ENCODE results near the gene ZMPSTE24.
"Not testable (repeated sequence)": the region's sequence is repeated elsewhere in the genome, so short reads cannot be mapped to it uniquely, and the experiment has no call there.

The ZMPSTE24 gene

GRCh38 chr1:40317394-40318074, 59.5 kb downstream of the ZMPSTE24 start:
- DNase-seq (ENCODE audit: low read depth in 3 of 3) = no peak

DNA sequence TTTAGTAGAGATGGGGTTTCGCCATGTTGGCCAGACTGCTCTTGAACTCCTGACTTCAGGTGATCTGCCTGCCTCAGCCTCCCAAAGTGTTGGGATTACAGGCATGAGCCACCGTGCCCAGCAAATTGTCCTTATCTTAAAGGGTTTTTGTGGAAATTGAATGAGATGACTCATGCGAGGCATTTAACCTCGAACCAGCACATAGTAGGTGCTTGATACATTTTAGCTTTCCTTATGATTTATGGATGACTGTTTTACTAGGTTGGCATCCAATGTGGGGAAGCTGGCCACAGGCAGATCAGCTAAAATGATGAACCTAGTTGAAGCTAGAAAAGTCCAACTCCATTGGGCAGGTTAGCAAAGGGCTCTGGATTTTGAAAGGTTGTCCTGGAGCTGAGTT, 60.4 kb downstream of the ZMPSTE24 start:
- no peak for DNase-seq (ENCODE audit: low read depth in 3 of 3)

- DNase-seq (ENCODE audit: low read depth in 3 of 3) = no peak
These were observed 61.1 kb downstream of the ZMPSTE24 start for GRCh38 chr1:40318970-40319621.

DNA sequence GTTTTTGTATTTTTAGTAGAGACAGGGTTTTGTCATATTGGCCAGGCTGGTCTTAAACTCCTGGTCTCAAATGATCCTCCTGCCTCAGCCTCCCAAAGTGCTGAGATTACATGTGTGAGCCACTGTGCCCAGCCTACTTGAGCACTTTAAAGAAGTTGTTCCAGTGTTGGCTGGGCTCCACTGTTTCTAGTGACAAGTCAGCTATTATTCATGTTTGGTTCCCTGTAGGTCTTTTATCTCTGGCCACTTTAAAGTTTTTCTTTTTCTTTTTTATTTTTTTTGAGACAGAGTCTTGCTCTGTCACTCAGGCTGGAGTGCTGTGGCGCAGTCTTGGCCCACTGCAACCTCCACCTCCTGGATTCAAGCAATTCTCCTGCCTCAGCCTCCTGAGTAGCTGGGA, 73.4 kb downstream of the ZMPSTE24 start:
- DNase-seq (ENCODE audit: low read depth in 3 of 3) = not testable (repeated sequence)

DNA sequence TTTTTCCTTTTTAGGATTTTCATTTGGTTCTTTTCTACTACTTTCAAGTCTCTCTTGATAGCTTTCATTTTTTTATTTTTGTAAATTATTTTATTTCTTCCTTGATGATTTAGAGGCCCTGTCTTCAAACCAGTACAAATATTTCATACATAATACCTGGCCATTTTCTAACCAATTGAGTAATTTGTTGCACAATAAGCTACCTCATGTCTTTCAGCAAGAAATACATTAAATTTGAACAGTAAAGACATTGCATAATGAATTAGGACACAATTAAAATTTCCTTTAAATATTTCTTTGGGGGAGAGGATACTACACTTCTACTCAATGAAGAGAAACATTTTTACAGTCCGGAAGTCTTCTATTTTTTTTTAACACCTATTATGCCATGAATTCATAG, 74.7 kb downstream of the ZMPSTE24 start:
- no peak for DNase-seq (ENCODE audit: low read depth in 3 of 3)

DNA sequence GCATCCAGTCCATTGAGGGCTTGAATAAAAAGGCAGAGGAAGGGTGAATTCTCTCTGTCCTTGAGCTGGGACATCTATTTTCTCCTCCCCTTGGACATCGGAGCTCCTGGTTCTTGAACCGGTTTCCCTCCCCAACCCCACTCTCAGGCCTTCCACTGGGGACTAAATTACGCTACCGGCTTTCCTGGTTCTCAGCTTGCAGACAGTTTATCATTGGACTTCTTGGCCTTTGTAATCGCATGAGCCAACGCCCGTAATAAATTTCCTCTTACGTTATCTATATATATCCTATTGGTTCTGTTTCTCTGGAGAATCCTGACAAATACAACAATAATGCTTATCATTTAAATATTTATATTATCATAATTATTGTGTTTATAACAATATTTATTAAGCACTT, 79.4 kb downstream of the ZMPSTE24 start:
- DNase-seq (ENCODE audit: low read depth in 3 of 3) = no peak

GRCh38 chr1:40338745-40339419, 80.8 kb downstream of the ZMPSTE24 start:
- peak; percentile 73 to 85 (median 82) for DNase-seq (ENCODE audit: low read depth in 3 of 3)

GRCh38 chr1:40339420-40340323, 81.6 kb downstream of the ZMPSTE24 start:
- no peak for DNase-seq (ENCODE audit: low read depth in 3 of 3)

- DNase-seq (ENCODE audit: low read depth in 3 of 3) = no peak
These were observed 83.7 kb downstream of the ZMPSTE24 start for GRCh38 chr1:40341491-40342380.

- DNase-seq (ENCODE audit: low read depth in 3 of 3) = not testable (repeated sequence)
These were observed 84.3 kb downstream of the ZMPSTE24 start for GRCh38 chr1:40342381-40342717.
